ENCODE measurements around the gene AKR1C1.
A peak's percentile ranks its signal among the peaks of the same experiment; 100 is the strongest.
"Not testable (repeated sequence)": the region's sequence is repeated elsewhere in the genome, so short reads cannot be mapped to it uniquely, and the experiment has no call there.

Gene AKR1C1

DNA sequence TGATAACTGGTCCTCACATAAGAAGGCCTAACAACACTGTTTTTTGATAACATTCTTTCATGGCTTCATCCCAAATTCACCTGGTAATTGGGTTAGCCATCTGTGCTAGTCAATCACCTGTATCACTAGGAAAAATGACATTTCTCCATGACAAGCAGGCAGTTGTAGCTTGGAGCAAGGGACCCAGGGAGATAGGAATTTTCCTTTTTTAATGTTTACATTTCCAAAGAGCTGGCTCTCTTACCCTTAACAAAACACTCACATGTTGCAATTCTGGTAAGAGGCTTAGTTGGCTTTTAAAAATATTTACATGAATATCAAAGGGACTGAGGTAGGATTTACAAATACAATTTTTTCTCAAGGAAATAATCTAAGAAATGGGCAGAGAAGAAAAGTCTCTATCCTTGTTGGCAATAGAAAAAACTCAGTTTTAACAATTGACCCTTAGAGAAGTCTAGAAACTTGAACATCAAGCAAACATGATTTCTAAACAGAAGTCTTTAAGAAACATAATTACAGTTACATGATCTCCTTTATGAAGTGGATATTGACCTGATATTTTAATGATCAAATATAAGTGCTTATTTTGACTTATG, 16.1 kb upstream of the AKR1C1 start:
- no peak for ATAC-seq
- TF ChIP-seq ESRRG (CRISPR knock-in tag; IDR thresholded peaks at IDR 0.05) (no peak), CREB5 (CRISPR knock-in tag; IDR thresholded peaks at IDR 0.05; ENCODE audit: low read depth) (no peak), ZNF565 (CRISPR knock-in tag; conservative IDR thresholded peaks at IDR 0.05; ENCODE audit: low read depth) (no peak), OSR1 (CRISPR knock-in tag; IDR thresholded peaks at IDR 0.05) (no peak)
- TF ChIP-seq, protein P1, sequence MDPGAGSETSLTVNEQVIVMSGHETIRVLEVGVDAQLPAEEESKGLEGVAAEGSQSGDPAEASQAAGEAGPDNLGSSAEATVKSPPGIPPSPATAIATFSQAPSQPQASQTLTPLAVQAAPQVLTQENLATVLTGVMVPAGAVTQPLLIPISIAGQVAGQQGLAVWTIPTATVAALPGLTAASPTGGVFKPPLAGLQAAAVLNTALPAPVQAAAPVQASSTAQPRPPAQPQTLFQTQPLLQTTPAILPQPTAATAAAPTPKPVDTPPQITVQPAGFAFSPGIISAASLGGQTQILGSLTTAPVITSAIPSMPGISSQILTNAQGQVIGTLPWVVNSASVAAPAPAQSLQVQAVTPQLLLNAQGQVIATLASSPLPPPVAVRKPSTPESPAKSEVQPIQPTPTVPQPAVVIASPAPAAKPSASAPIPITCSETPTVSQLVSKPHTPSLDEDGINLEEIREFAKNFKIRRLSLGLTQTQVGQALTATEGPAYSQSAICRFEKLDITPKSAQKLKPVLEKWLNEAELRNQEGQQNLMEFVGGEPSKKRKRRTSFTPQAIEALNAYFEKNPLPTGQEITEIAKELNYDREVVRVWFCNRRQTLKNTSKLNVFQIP (CRISPR knock-in tag; IDR thresholded peaks at IDR 0.05; ENCODE audit: borderline replicate concordance, low read depth): no peak

DNA sequence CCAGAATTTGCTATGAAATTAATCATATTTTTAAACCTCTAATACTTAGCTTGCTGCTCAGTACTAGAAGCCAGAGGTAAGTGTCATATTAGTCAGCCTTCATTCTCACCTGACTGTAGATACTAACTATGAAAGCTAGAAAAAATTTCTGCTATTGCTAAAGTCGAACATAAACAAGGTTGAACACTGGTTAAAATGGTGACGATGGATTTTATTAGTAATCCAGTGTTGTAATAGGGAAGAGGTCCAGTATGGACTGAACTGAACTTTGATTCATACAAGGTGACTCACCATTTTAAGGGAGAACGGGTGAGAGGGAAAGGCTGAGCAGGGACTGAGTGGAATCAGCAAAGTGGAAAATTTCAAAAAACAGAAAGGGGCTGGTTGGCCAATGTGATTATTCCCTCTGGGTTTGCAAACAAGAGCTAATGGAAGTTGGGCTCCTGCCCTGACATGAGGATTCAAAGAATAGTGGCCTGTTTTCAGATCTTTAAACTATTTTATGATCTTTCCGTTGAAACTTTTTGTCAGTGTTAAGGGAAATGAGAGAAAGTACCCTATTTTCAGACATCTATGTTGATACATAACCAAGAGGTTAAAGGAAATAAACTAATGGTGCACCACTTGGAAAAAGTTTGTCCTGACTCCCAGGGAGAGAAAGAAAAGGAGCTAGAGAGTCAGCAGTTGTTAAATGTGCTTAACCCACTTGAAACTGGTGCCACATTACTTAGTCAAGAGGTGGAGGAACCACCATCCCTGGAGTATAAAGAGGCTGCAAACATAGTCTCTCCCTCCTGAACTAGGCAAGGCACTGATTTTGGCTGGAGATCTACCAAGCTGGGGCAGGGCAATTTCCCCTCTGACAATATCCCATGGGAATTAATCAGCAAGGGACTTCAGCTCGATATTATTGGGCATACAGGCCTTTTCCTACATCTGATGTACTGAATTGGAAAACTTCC, 15.3 kb upstream of the AKR1C1 start:
- TF ChIP-seq TOX (CRISPR knock-in tag; IDR thresholded peaks at IDR 0.05; ENCODE audit: borderline replicate concordance): no peak
- TF ChIP-seq ISL1 (CRISPR knock-in tag; IDR thresholded peaks at IDR 0.05): no peak
- no peak for TF ChIP-seq ZC3H10 (CRISPR knock-in tag; IDR thresholded peaks at IDR 0.05)
- TF ChIP-seq ZNF565 (CRISPR knock-in tag; conservative IDR thresholded peaks at IDR 0.05; ENCODE audit: low read depth): no peak
- TF ChIP-seq GLIS3 (CRISPR knock-in tag; IDR thresholded peaks at IDR 0.05): no peak
- no peak for TF ChIP-seq RARB (CRISPR knock-in tag; IDR thresholded peaks at IDR 0.05)
- TF ChIP-seq, protein P2, sequence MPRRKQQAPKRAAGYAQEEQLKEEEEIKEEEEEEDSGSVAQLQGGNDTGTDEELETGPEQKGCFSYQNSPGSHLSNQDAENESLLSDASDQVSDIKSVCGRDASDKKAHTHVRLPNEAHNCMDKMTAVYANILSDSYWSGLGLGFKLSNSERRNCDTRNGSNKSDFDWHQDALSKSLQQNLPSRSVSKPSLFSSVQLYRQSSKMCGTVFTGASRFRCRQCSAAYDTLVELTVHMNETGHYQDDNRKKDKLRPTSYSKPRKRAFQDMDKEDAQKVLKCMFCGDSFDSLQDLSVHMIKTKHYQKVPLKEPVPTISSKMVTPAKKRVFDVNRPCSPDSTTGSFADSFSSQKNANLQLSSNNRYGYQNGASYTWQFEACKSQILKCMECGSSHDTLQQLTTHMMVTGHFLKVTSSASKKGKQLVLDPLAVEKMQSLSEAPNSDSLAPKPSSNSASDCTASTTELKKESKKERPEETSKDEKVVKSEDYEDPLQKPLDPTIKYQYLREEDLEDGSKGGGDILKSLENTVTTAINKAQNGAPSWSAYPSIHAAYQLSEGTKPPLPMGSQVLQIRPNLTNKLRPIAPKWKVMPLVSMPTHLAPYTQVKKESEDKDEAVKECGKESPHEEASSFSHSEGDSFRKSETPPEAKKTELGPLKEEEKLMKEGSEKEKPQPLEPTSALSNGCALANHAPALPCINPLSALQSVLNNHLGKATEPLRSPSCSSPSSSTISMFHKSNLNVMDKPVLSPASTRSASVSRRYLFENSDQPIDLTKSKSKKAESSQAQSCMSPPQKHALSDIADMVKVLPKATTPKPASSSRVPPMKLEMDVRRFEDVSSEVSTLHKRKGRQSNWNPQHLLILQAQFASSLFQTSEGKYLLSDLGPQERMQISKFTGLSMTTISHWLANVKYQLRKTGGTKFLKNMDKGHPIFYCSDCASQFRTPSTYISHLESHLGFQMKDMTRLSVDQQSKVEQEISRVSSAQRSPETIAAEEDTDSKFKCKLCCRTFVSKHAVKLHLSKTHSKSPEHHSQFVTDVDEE (CRISPR knock-in tag; IDR thresholded peaks at IDR 0.05): no peak
- peak; percentile 53; the same call in 2 of the 3 replicates for ATAC-seq

DNA sequence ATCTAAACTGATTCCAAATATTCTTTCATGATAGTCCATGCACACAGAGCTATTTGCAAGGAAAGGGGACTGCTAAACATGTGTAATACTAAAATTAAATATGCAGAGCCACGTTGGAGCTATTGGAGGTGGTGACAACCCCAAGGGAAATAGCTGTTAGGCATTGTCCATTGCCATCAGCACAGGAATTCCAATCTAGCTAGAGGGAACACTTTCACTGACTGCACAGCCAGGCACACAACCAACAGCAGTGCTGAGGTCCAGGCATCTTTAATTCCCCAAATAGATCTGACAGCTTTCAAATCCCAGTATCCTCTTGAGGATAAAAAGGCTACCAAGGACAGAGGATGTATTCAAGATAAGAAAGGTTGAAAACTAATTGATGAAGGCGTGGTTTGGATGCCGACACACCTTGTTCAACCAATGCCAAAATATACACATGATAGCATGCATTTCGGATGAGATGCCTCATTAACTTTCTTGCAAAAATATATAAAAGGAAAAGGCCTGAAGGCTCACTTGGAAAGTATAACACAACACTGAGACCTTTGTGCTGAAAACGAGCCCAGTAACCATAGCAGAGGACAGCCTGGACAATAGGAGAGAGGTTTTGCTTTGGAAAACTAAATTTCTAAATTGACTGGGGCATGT, 11.6 kb upstream of the AKR1C1 start:
- not testable (repeated sequence) for ATAC-seq

- no peak for ATAC-seq
- no peak for TF ChIP-seq ARNTL (CRISPR knock-in tag; IDR thresholded peaks at IDR 0.05; ENCODE audit: borderline replicate concordance, low read depth)
- no peak for TF ChIP-seq RARB (CRISPR knock-in tag; IDR thresholded peaks at IDR 0.05)
- no peak for TF ChIP-seq PPARA (CRISPR knock-in tag; IDR thresholded peaks at IDR 0.05; ENCODE audit: borderline replicate concordance)
- TF ChIP-seq, protein P3, sequence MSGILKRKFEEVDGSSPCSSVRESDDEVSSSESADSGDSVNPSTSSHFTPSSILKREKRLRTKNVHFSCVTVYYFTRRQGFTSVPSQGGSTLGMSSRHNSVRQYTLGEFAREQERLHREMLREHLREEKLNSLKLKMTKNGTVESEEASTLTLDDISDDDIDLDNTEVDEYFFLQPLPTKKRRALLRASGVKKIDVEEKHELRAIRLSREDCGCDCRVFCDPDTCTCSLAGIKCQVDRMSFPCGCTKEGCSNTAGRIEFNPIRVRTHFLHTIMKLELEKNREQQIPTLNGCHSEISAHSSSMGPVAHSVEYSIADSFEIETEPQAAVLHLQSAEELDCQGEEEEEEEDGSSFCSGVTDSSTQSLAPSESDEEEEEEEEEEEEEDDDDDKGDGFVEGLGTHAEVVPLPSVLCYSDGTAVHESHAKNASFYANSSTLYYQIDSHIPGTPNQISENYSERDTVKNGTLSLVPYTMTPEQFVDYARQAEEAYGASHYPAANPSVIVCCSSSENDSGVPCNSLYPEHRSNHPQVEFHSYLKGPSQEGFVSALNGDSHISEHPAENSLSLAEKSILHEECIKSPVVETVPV (CRISPR knock-in tag; IDR thresholded peaks at IDR 0.05): no peak
- no peak for TF ChIP-seq ZNF70 (CRISPR knock-in tag; IDR thresholded peaks at IDR 0.05)
- TF ChIP-seq ISL1 (CRISPR knock-in tag; IDR thresholded peaks at IDR 0.05): no peak
- TF ChIP-seq, protein P1 (CRISPR knock-in tag; IDR thresholded peaks at IDR 0.05; ENCODE audit: borderline replicate concordance, low read depth): no peak
- no peak for TF ChIP-seq ZNF8 (CRISPR knock-in tag; IDR thresholded peaks at IDR 0.05)
- no peak for TF ChIP-seq BACH2 (CRISPR knock-in tag; IDR thresholded peaks at IDR 0.05; ENCODE audit: borderline replicate concordance)
- TF ChIP-seq TOX (CRISPR knock-in tag; IDR thresholded peaks at IDR 0.05; ENCODE audit: borderline replicate concordance): no peak
- no peak for TF ChIP-seq ZC3H10 (CRISPR knock-in tag; IDR thresholded peaks at IDR 0.05)
- TF ChIP-seq CSDC2 (CRISPR knock-in tag; IDR thresholded peaks at IDR 0.05): no peak
- no peak for TF ChIP-seq CREB5 (CRISPR knock-in tag; IDR thresholded peaks at IDR 0.05; ENCODE audit: low read depth)
- TF ChIP-seq, protein P2 (CRISPR knock-in tag; IDR thresholded peaks at IDR 0.05): no peak
- TF ChIP-seq TCF4 (CRISPR knock-in tag; IDR thresholded peaks at IDR 0.05; ENCODE audit: borderline replicate concordance): no peak
Measured at GRCh38 chr10:4953405-4953804, 9.8 kb upstream of the AKR1C1 start.
